ENCODE results near the gene COL1A1.

COL1A1 gene

GRCh38 chr17:50163843-50164696, 37.4 kb downstream of the COL1A1 start:
- ATAC-seq: no peak
- TF ChIP-seq PPARA (CRISPR knock-in tag; IDR thresholded peaks at IDR 0.05; ENCODE audit: borderline replicate concordance): no peak
- no peak for TF ChIP-seq ZNF565 (CRISPR knock-in tag; conservative IDR thresholded peaks at IDR 0.05; ENCODE audit: low read depth)
- no peak for TF ChIP-seq ZNF8 (CRISPR knock-in tag; IDR thresholded peaks at IDR 0.05)
- TF ChIP-seq ZC3H10 (CRISPR knock-in tag; IDR thresholded peaks at IDR 0.05): no peak
- no peak for TF ChIP-seq CSDC2 (CRISPR knock-in tag; IDR thresholded peaks at IDR 0.05)
- TF ChIP-seq ZNF70 (CRISPR knock-in tag; IDR thresholded peaks at IDR 0.05): no peak
- TF ChIP-seq OSR1 (CRISPR knock-in tag; IDR thresholded peaks at IDR 0.05): no peak
- no peak for TF ChIP-seq SNAI2 (CRISPR knock-in tag; IDR thresholded peaks at IDR 0.05)
- TF ChIP-seq ZFP30 (CRISPR knock-in tag; IDR thresholded peaks at IDR 0.05): no peak
- TF ChIP-seq TCF4 (CRISPR knock-in tag; IDR thresholded peaks at IDR 0.05; ENCODE audit: borderline replicate concordance): no peak

GRCh38 chr17:50162466-50163254, 38.8 kb downstream of the COL1A1 start:
- no peak for ATAC-seq
- TF ChIP-seq RARB (CRISPR knock-in tag; IDR thresholded peaks at IDR 0.05) (no peak), OSR1 (CRISPR knock-in tag; IDR thresholded peaks at IDR 0.05) (no peak), ZNF565 (CRISPR knock-in tag; conservative IDR thresholded peaks at IDR 0.05; ENCODE audit: low read depth) (no peak), ZNF70 (CRISPR knock-in tag; IDR thresholded peaks at IDR 0.05) (no peak)
- TF ChIP-seq, protein P1, sequence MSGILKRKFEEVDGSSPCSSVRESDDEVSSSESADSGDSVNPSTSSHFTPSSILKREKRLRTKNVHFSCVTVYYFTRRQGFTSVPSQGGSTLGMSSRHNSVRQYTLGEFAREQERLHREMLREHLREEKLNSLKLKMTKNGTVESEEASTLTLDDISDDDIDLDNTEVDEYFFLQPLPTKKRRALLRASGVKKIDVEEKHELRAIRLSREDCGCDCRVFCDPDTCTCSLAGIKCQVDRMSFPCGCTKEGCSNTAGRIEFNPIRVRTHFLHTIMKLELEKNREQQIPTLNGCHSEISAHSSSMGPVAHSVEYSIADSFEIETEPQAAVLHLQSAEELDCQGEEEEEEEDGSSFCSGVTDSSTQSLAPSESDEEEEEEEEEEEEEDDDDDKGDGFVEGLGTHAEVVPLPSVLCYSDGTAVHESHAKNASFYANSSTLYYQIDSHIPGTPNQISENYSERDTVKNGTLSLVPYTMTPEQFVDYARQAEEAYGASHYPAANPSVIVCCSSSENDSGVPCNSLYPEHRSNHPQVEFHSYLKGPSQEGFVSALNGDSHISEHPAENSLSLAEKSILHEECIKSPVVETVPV (CRISPR knock-in tag; IDR thresholded peaks at IDR 0.05): no peak

- ATAC-seq: no peak
- TF ChIP-seq GLIS3 (CRISPR knock-in tag; IDR thresholded peaks at IDR 0.05) (no peak), ISL1 (CRISPR knock-in tag; IDR thresholded peaks at IDR 0.05) (no peak), TSHZ2 (CRISPR knock-in tag; IDR thresholded peaks at IDR 0.05) (0 out of 2 replicates have a peak, but pooled peaks have one; percentile 5)
Measured at GRCh38 chr17:50161911-50162288, 39.5 kb downstream of the COL1A1 start.

DNA sequence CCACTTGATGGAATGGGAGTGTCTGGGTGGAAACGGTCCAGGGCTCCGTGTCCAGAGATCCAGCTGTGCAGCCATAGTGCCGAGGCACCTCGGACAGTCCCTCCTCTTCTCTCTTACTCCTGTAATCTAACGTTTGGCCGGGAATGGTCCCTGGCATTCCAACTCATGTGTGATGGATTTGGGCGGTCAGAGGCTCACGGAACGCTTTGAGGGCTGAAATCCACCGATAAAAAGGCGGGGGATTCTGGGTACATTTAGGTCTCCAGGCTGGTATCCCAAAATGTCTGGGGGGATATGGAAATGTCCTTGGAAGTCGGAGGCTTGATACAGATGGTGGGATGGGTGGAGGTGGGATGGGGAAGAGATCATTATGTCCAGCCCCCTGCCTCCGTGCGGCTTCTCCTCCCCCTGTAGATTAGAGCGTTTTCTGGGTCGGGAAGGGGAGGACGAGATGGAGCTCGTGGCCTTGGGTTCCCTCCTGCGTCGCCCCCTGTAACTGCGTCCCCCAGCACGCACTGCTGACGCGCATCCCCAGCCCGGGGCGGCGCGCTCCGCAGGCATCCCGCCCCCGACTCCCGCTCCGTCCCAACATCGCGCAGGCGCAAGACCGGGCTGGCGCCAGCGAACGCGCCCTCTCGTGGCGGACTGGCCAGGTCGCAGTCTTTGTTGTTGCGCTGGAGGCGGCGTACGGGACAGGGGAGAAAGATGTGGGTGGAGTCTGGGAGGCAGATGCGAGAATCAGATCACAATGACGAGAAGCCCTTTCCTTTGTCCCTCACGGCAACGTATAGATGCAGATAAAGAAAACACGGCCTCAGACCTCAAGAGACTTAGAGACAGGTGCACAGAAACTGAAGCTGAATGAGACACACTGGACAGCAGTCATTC, 40.2 kb downstream of the COL1A1 start:
- ATAC-seq: peak; percentile 96

More for the DNA sequence above, 40.2 kb downstream of the COL1A1 start:
- TF ChIP-seq ZFP3 (CRISPR knock-in tag; IDR thresholded peaks at IDR 0.05) (no peak), RARB (CRISPR knock-in tag; IDR thresholded peaks at IDR 0.05) (no peak), TOX (CRISPR knock-in tag; IDR thresholded peaks at IDR 0.05; ENCODE audit: borderline replicate concordance) (no peak), ZNF70 (CRISPR knock-in tag; IDR thresholded peaks at IDR 0.05) (0 out of 2 replicates have a peak, but pooled peaks have one; percentile 39), CSDC2 (CRISPR knock-in tag; IDR thresholded peaks at IDR 0.05) (no peak), PPARA (CRISPR knock-in tag; IDR thresholded peaks at IDR 0.05; ENCODE audit: borderline replicate concordance) (no peak), SNAI2 (CRISPR knock-in tag; IDR thresholded peaks at IDR 0.05) (no peak)
- TF ChIP-seq, protein P1 (CRISPR knock-in tag; IDR thresholded peaks at IDR 0.05): no peak

Measured in SK-N-SH treated with all-trans-retinoic acid at 6 μM for 48 hours (cell line).